ENCODE results near the gene IL6R.

GRCh38 chr1:154430903-154431302 is 25.8 kb downstream of the IL6R start:
- TF ChIP-seq ZNF8 (CRISPR knock-in tag; IDR thresholded peaks at IDR 0.05) (no peak), ZFP3 (CRISPR knock-in tag; IDR thresholded peaks at IDR 0.05) (no peak), PATZ1 (CRISPR knock-in tag; IDR thresholded peaks at IDR 0.05; ENCODE audit: borderline replicate concordance) (no peak), PPARA (CRISPR knock-in tag; IDR thresholded peaks at IDR 0.05; ENCODE audit: borderline replicate concordance) (no peak), OSR1 (CRISPR knock-in tag; IDR thresholded peaks at IDR 0.05) (no peak), RARB (CRISPR knock-in tag; IDR thresholded peaks at IDR 0.05) (no peak), ZNF70 (CRISPR knock-in tag; IDR thresholded peaks at IDR 0.05) (no peak), CSDC2 (CRISPR knock-in tag; IDR thresholded peaks at IDR 0.05) (no peak), ZFP30 (CRISPR knock-in tag; IDR thresholded peaks at IDR 0.05) (no peak), TCF4 (CRISPR knock-in tag; IDR thresholded peaks at IDR 0.05; ENCODE audit: borderline replicate concordance) (no peak), CREB5 (CRISPR knock-in tag; IDR thresholded peaks at IDR 0.05; ENCODE audit: low read depth) (no peak)

Measured in SK-N-SH treated with all-trans-retinoic acid at 6 μM for 48 hours (cell line).